NK-92 (cell line): Measurements from ENCODE around the gene DRD1.
"Not testable (repeated sequence)": the region's sequence is repeated elsewhere in the genome, so short reads cannot be mapped to it uniquely, and the experiment has no call there.

ENCODE experiments used
- DNase-seq: peaks from one replicate; lab custom pipeline; 2025; ENCODE audit not compliant: unreplicated experiment; lab: John Stamatoyannopoulos, UW

The DRD1 gene

GRCh38 chr5:175468892-175469291, 24.9 kb upstream of the DRD1 start:
- DNase-seq: no peak

- DNase-seq: no peak
Observed at GRCh38 chr5:175467983-175468690, 24.2 kb upstream of the DRD1 start.

GRCh38 chr5:175466700-175467318, 22.8 kb upstream of the DRD1 start:
- DNase-seq: no peak

- DNase-seq: no peak
Observed at GRCh38 chr5:175465282-175465681, 21.3 kb upstream of the DRD1 start.

- no peak for DNase-seq
Observed at GRCh38 chr5:175464942-175465233, 20.9 kb upstream of the DRD1 start.

DNA sequence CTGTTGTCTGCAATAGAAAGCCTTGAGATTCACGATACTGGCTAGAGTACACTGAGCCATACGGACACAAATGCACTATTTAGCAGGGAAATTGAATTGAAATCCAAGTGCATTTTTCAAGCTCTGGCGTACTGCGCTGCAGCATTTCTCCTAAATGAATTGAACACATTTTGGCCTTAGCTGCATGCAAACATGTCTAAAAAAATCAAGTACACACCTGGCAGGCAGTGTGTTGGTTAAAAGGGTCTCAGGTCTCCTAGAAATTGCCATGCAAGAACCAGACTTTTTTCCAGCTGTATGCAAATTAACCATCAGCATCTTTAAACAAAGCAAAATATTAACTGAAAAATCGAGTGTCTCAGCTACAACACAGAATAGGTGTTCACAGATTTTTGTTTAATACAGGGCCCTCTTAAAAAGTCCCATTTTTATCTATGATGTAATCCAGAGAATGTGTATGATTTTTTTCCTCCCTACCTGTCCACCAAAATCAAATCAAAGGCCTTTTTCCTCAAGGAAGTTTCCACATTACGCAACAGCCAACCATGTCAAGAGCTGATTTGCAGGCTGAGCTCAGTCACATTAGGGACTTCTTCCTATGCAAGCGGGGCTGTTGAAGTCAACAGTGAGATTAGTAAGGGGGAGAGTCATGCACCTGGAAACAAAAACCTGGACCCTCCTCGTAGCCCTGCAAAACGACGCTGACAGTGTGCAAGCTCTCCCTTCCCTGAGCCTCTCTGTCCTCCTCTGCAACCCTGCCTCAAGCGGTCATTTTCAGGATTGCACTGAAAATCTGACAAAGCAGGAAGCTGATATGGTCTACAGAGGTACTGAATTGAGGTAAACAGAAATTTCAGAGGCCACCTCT, 20.3 kb upstream of the DRD1 start:
- DNase-seq: no peak

- DNase-seq: no peak
Observed at GRCh38 chr5:175463641-175464040, 19.7 kb upstream of the DRD1 start.

DNA sequence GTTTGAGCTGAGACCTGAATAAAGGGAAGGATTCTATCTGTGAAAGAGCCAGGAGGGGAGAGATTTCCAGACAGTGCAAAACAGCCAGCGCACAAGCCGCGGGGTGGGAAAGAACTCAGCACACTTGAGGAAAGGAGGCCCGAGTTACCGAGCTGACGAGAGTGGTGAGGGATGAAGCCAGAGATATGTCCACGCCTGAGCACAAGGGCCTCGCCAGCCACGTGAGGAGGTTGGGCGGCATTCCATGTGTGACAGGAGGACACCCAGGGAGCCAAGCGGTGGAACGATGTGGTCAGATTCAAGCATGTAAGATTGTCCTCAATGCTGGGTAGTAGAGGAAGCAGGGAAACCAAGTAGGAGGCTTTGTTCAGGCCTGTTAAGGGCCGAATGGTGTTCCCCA, 17.4 kb upstream of the DRD1 start:
- no peak for DNase-seq

DNA sequence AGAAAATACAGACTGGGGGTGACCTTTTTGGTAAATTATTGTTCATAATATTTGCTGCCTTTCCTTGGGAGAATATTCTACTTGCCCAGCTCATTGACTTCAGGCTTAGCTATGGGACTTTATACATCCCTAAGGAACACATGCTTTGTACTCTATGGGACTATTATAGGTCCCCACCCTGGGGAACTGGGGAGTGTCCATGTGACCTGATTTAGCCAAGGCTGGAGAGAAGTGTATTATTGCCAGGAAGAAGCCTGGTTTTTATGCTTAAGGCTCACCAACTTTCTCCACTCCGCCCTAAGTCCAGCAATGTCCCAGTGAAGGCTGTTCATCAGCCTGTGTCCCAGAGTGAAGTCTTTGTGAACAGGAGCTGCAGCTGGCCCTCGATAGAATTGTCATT, 16.6 kb upstream of the DRD1 start:
- no peak for DNase-seq

GRCh38 chr5:175460126-175460525, 16.1 kb upstream of the DRD1 start:
- no peak for DNase-seq

- no peak for DNase-seq
Observed at GRCh38 chr5:175457466-175457865, 13.5 kb upstream of the DRD1 start.

DNA sequence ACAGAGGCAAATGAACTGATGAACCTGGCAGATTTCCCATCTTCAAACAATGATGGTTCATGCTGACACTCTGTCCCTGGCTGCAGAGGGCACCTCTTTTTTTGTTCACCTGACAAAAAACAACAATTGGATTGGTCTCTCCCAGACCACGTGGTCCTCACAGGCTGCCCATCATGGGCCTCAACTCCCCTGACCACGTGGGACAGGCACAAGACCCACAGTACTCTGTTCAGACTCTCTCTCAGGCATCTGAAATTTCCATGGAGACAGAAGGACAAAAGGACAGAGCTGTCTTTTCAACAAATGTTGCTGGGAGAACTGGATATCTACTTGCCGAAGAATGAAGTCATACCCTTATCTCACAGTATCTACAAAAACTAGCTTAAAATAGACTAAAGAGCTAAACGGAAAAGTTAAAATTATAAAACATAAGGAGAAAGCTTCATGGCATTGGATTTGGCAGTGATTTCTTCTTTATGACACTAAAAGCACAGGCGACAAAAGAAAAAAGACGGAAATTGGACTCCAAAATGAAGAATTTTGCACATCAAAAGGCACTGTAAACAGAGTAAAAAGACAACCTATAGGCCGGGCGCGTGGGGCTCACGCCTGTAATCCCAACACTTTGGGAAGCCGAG, 12.2 kb upstream of the DRD1 start:
- no peak for DNase-seq

DNA sequence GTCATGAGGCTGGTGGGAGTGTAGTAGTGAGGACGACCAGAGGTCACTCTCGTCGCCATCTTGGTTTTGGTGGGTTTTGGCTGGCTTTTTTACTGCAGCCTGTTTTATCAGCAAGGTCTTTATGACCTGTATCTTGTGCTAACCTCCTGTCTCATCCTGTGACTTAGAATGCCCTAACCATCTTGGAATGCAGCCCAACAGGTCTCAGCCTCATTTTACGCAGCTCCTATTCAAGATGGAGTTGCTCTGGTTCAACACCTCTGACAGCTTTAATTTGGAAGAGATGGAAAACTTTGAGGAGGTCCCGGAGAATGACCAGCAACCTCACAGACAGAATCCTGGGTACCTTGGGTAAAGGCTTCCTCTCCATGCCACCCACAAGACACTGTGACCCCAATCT, 10.4 kb upstream of the DRD1 start:
- DNase-seq: not testable (repeated sequence)

DNA sequence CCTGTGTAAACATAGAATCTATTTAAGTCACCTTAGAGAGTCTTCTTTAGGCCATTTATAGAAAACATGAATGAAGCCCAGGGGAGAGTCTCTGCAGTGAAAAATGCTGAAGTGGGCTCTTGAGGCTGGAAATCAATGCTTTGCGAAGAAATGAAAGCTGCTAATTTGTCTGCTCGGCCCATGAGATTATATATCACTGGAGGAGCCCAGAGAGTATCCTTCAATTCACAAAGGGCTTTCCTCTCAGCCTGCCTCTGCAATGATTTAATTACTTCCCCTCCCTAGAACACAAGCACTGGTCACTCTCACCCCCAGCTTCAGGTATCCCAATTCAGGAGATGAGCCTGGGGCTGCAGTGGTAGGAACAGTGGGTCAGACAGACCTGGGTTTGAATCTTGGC, 8.2 kb upstream of the DRD1 start:
- DNase-seq: no peak

DNA sequence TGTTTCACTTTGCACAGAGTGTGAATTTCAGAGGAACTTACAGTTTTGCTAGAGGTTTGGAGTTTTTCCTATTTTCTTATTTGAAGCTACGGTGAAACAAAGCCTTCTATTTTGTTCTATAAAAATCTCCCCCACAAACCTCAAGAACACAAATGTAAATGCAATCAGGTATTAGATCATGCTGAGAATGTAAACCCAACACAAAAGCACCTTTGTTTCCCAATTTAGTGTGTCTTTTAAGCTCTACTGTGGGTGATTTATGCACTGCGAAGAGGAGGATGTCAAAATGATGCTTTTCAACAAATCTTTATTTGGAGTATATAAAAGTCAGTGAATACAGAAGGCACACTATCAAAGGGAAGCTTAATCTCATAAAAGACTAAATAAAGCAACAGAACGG, 4.3 kb upstream of the DRD1 start:
- DNase-seq: no peak

- DNase-seq: no peak
Observed at GRCh38 chr5:175447571-175447970, 3.6 kb upstream of the DRD1 start.

GRCh38 chr5:175446378-175446777, 2.4 kb upstream of the DRD1 start:
- DNase-seq: not testable (repeated sequence)

DNA sequence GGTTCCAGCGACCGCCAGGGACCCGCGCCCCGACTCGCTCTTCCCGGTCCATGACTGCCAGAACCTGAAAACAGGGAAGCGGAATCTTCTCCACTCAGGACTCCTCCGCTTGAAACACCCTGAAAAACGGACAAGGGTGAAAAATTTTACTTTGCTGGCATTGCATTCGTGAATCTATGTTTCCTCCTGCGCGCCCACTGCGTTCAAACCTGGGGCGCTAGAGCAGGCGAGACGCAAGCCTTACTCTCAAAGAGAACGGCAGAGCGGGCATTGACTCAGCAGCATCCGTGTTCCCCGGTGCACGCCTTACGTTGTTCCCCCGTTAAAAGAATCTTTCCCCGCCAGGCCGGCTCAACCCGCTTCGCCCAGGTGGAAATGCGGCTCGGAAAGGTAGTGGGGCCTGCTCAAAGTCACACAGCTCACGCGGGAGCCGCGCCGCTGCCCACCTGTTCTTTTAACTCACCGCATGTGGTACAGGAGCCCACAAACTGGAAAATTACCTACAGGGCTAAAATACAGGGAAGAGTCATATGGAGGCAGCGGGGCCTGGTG, 999 bp upstream of the DRD1 start:
- no peak for DNase-seq

DNA sequence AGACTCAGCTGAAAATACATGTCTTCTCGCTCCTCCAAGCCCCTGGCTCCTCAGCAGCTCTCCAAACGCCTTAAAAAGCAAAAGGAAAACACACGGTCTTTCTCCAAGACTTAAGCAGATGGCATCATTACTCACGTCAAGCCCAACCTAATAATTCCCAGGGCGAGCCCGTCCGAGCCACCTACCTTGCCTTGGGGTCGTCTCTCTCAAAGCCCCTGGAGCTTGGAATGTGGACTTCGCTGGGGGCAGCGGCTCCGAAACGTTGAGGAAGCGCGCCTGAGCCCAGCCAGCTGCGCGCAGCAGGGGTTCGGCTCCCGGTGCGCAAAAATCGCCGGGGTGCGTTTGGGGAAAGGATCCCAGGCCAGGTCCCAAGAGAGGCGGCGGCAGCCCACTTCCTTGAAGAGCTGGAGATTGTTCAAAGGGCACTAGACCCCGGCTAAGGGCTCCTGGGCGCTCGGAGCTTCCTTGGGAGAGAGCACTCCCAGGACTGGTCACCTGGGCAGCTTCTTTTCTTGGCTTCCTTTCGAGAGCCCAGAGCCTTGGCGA, 395 bp downstream of the DRD1 start:
- no peak for DNase-seq

- DNase-seq: no peak
Observed at GRCh38 chr5:175438234-175438857, 5.6 kb downstream of the DRD1 start.

- DNase-seq: no peak
Observed at GRCh38 chr5:175436359-175436758, 7.6 kb downstream of the DRD1 start.
